ENCODE data around the gene CHST15. TPM values are rescaled to one million over a fixed set of nuclear protein-coding genes. Genes with fewer than 3 reads are reported as not detected.

Gene CHST15
- polyA plus RNA-seq, 1 experiment: 3.2 TPM

- H3K9me3 ChIP-seq (ENCODE audit: control insufficient read depth, insufficient read depth, low read length): no peaks in the 10 kb centered on the region; the same call in 1 of the 2 replicates
- ChIA-PET CTCF (interaction anchor here (0.5 to 9.2 kb wide), 42 partner anchors 9 to 694 kb away, joined by 3 to 319 read pairs (median 4); partner anchors contain the start of gene LHPP), POLR2A (interaction anchor here (0.9 kb wide), 1 partner anchor 395 kb away, joined by 4 read pairs; no protein-coding TSS in a partner anchor)
- peak; percentile 61 for DNase-seq (ENCODE audit: low read depth, low spot score)
- H3K27ac ChIP-seq (ENCODE audit: low read depth, low read length): peak overlapping the region; percentile 93
- peak; percentile 91 for TF ChIP-seq CTCF (IDR thresholded peaks at IDR 0.05; ENCODE audit: low read depth, low read length)
- peaks cover 10% of the 10 kb centered on the region for H3K27me3 ChIP-seq (ENCODE audit: control insufficient read depth, insufficient read depth, low read length)
- H3K4me3 ChIP-seq (ENCODE audit: low read depth, low read length): peak overlapping the region; percentile 41
Observed at GRCh38 chr10:123994417-123995081, 98.8 kb downstream of the CHST15 start.

- ChIA-PET CTCF (interaction anchor here (0.9 to 9.2 kb wide), 29 partner anchors 8 to 530 kb away, joined by 3 to 319 read pairs (median 4); partner anchors contain the start of gene LHPP), POLR2A (no interaction called here)
- no peak for DNase-seq (ENCODE audit: low read depth, low spot score)
- Histone ChIP-seq H3K27ac (ENCODE audit: low read depth, low read length) (no peak overlapping the region), H3K4me3 (ENCODE audit: low read depth, low read length) (no peak overlapping the region; the same call in 1 of the 2 replicates), H3K9me3 (ENCODE audit: control insufficient read depth, insufficient read depth, low read length) (no peaks in the 10 kb centered on the region; the same call in 1 of the 2 replicates), H3K27me3 (ENCODE audit: control insufficient read depth, insufficient read depth, low read length) (peaks cover 10% of the 10 kb centered on the region)
- TF ChIP-seq CTCF (IDR thresholded peaks at IDR 0.05; ENCODE audit: low read depth, low read length): no peak
Observed at GRCh38 chr10:123993534-123994416, 99.6 kb downstream of the CHST15 start.

GRCh38 chr10:123991611-123992570 is 101.5 kb downstream of the CHST15 start:
- peaks cover 13% of the 10 kb centered on the region for H3K27me3 ChIP-seq (ENCODE audit: control insufficient read depth, insufficient read depth, low read length)
- ChIA-PET CTCF (interaction anchor here (1.3 to 9.2 kb wide), 2 partner anchors 399 to 412 kb away, joined by 5 to 319 read pairs; no protein-coding TSS in a partner anchor), POLR2A (no interaction called here)
- H3K27ac ChIP-seq (ENCODE audit: low read depth, low read length): no peak overlapping the region
- no peak for TF ChIP-seq CTCF (IDR thresholded peaks at IDR 0.05; ENCODE audit: low read depth, low read length)
- no peaks in the 10 kb centered on the region; the same call in 1 of the 2 replicates for H3K9me3 ChIP-seq (ENCODE audit: control insufficient read depth, insufficient read depth, low read length)
- no peak overlapping the region for H3K4me3 ChIP-seq (ENCODE audit: low read depth, low read length)
- DNase-seq (ENCODE audit: low read depth, low spot score): no peak

GRCh38 chr10:123990889-123991288 is 102.5 kb downstream of the CHST15 start:
- H3K9me3 ChIP-seq (ENCODE audit: control insufficient read depth, insufficient read depth, low read length): no peaks in the 10 kb centered on the region; the same call in 1 of the 2 replicates
- H3K27me3 ChIP-seq (ENCODE audit: control insufficient read depth, insufficient read depth, low read length): peaks cover 13% of the 10 kb centered on the region
- no peak for DNase-seq (ENCODE audit: low read depth, low spot score)
- POLR2A ChIA-PET: no interaction called here
- CTCF ChIA-PET: interaction anchor here (9.2 kb wide), 1 partner anchor 400 kb away, joined by 319 read pairs; no protein-coding TSS in a partner anchor
- no peak overlapping the region for H3K4me3 ChIP-seq (ENCODE audit: low read depth, low read length)
- no peak overlapping the region for H3K27ac ChIP-seq (ENCODE audit: low read depth, low read length)
- TF ChIP-seq CTCF (IDR thresholded peaks at IDR 0.05; ENCODE audit: low read depth, low read length): no peak
